ENCODE measurements around the gene LIX1L. TPM values are rescaled to one million over a fixed set of nuclear protein-coding genes. Genes with fewer than 3 reads are reported as not detected.

The LIX1L gene
- total RNA-seq, 4 donors from 2014 or later: 3.7 to 10.7 (median 4.5) TPM

GRCh38 chr1:145917595-145917994 is 40.2 kb downstream of the LIX1L start:
- no peak for DNase-seq
- Histone ChIP-seq H3K27ac (peak overlapping the region in 2 of 4 donors; percentile 85 to 89), H3K4me1 (peaks cover 0 to 22% (median 15%) of the 10 kb centered on the region in 4 donors), H3K4me3 (peak overlapping the region; percentile 66 to 98 (median 86)), H3K27me3 (no peaks in the 10 kb centered on the region), H3K9me3 (no peaks in the 10 kb centered on the region), H3K36me3 (peaks cover 0 to 29% (median 0%) of the 10 kb centered on the region in 3 donors)
- TF ChIP-seq CTCF (IDR thresholded peaks at IDR 0.05) (no peak), POLR2A (IDR thresholded peaks at IDR 0.05) (no peak)

- TF ChIP-seq CTCF (IDR thresholded peaks at IDR 0.05): no peak
- Histone ChIP-seq H3K9me3 (no peaks in the 10 kb centered on the region), H3K27ac (no peak overlapping the region), H3K27me3 (no peaks in the 10 kb centered on the region), H3K4me3 (no peak overlapping the region), H3K4me1 (peaks cover 0 to 22% (median 15%) of the 10 kb centered on the region in 4 donors), H3K36me3 (peaks cover 0 to 37% (median 0%) of the 10 kb centered on the region in 3 donors)
- DNase-seq: no peak
These were observed 41.1 kb downstream of the LIX1L start for GRCh38 chr1:145916745-145917144.

- no peak overlapping the region for H3K4me3 ChIP-seq
- H3K9me3 ChIP-seq: no peaks in the 10 kb centered on the region
- DNase-seq: no peak
- peaks cover 0 to 50% (median 0%) of the 10 kb centered on the region in 3 donors for H3K36me3 ChIP-seq
- no peaks in the 10 kb centered on the region for H3K27me3 ChIP-seq
- peaks cover 0 to 5% (median 0%) of the 10 kb centered on the region in 4 donors for H3K4me1 ChIP-seq
- TF ChIP-seq CTCF (IDR thresholded peaks at IDR 0.05): no peak
- TF ChIP-seq POLR2A (IDR thresholded peaks at IDR 0.05): no peak
- no peak overlapping the region for H3K27ac ChIP-seq
These were observed 45.6 kb downstream of the LIX1L start for GRCh38 chr1:145912128-145912641.

- TF ChIP-seq POLR2A (IDR thresholded peaks at IDR 0.05) (no peak), CTCF (IDR thresholded peaks at IDR 0.05) (no peak)
- DNase-seq: no peak
- H3K4me3 ChIP-seq: no peak overlapping the region
- no peaks in the 10 kb centered on the region for H3K9me3 ChIP-seq
- peaks cover 0 to 24% (median 0%) of the 10 kb centered on the region in 3 donors for H3K36me3 ChIP-seq
- H3K4me1 ChIP-seq: no peaks in the 10 kb centered on the region
- no peaks in the 10 kb centered on the region for H3K27me3 ChIP-seq
- H3K27ac ChIP-seq: no peak overlapping the region
These were observed 49.2 kb downstream of the LIX1L start for GRCh38 chr1:145908653-145909052.

GRCh38 chr1:145906954-145907753 is 50.7 kb downstream of the LIX1L start:
- Histone ChIP-seq H3K9me3 (no peaks in the 10 kb centered on the region), H3K27ac (no peak overlapping the region), H3K4me3 (no peak overlapping the region), H3K27me3 (no peaks in the 10 kb centered on the region), H3K36me3 (peaks cover 0 to 18% (median 0%) of the 10 kb centered on the region in 3 donors), H3K4me1 (no peaks in the 10 kb centered on the region)
- TF ChIP-seq CTCF (IDR thresholded peaks at IDR 0.05): no peak
- no peak for TF ChIP-seq POLR2A (IDR thresholded peaks at IDR 0.05)
- DNase-seq: no peak

All from Peyer's patch (tissue), 4 donors.